Ovary (tissue), 9 donors: Measurements from ENCODE around the gene ARL5C. TPM values are rescaled to one million over a fixed set of nuclear protein-coding genes. Genes with fewer than 3 reads are reported as not detected.

Experiments used
- DNase-seq, 5 donors: peaks; one replicate each; pipeline ENCODE4 v3.0.0-alpha.2; 2019 to 2020
- H3K27ac ChIP-seq, 2 donors: fragments of 200-600 bp; one replicate each; pipeline versions ENCODE4 v1.5.1 to v1.8.0; 2019 to 2022
- H3K27me3 ChIP-seq: fragments of 200-600 bp; one replicate; pipeline ENCODE4 v1.8.0; 2022
- H3K36me3 ChIP-seq: fragments of 200-600 bp; sonication (generic); one replicate; pipeline ENCODE4 v1.5.1; 2019
- H3K4me1 ChIP-seq: one replicate; pipeline ENCODE4 v1.8.1; 2013; ENCODE audit warnings: mild to moderate bottlenecking, moderate library complexity; ENCODE audit not compliant: insufficient read depth
- H3K4me3 ChIP-seq: fragments of 200-600 bp; sonication (generic); one replicate; pipeline ENCODE4 v1.5.1; 2017
- H3K9me3 ChIP-seq, 2 donors: fragments of 200-600 bp in 1 of 2; sonication (generic) in 1 of 2; one replicate each; pipeline versions ENCODE4 v1.5.1 to v1.8.1; 2013 to 2019; ENCODE audit warnings: mild to moderate bottlenecking in 1 of 2, moderate library complexity in 1 of 2
- CTCF ChIP-seq, 3 donors: fragments of 450-650 bp in 2 of 3; fragments of 200-600 bp in 1 of 3; IDR thresholded peaks; one replicate each; pipeline versions ENCODE4 v1.5.1 to v1.8.0; 2016 to 2022; ENCODE audit warnings: antibody characterized with exemption in 3 of 3, mild to moderate bottlenecking in 1 of 3
- EP300 ChIP-seq: sonication (generic); formaldehyde crosslinking; IDR thresholded peaks from one replicate; pipeline ENCODE4 v1.6.1; 2017; ENCODE audit warnings: antibody characterized with exemption
- POLR2A ChIP-seq: fragments of 450-650 bp; IDR thresholded peaks from one replicate; pipeline ENCODE4 v1.6.1; 2017; ENCODE audit warnings: antibody characterized with exemption, mild to moderate bottlenecking, moderate library complexity
- WGBS, 3 donors: extraction: QIAGEN DNeasy Blood & Tissue Kit in 1 of 3; methylation state at CpG; one replicate each; pipeline versions ENCODE4 v1.1.5 to v1.1.7; 2013 to 2017; 5-methylcytosine and 5-hydroxymethylcytosine counted together
- intact Hi-C, 4 donors: fragments of 100-400 bp; cut with DNase I; formaldehyde crosslinking; loops; one replicate each; pipeline versions ENCODE4 v1.11.0 to v1.15.1; 2022 to 2023
- polyA plus RNA-seq, 2 donors: library from polyadenylated mRNA; stranded (reverse); fragments of 200-250 nt in 1 of 2; fragments of 350-450 nt in 1 of 2; fragmentation: Illumina TruSeq in 1 of 2; extraction: RNeasy Lipid Tissue Mini Kit (QIAGEN cat#74804) in 1 of 2; gene quantifications; one replicate each; pipeline ENCODE4 v1.2.3, GENCODE V29; 2013 to 2014
- total RNA-seq, 7 donors: library from RNA; depleted of rRNA in 2 of 7; stranded (reverse); fragments of >200 nt in 2 of 7; fragmentation: NEBNext Ultra II Directional in 3 of 7; extraction: Animal tissue kit (Norgen Biotek cat#: 25700) in 3 of 7; gene quantifications; one replicate each; pipeline versions ENCODE4 v1.1.0 to v1.2.4, GENCODE V29; 2016 to 2023
- donor health status: DM: no; HTN: no; CAD: no; lungs with moderate emphysema.
- donor health status: DM: no; HTN: no; CAD: no.
- donor health status: Bipolar disorder and iron deficiency.
- donor health status: DM: yes; HTN: yes; CAD: no.
- donor health status: DM: no; HTN: no; CAD: no.
- donor health status: DM: yes; HTN: yes; CAD: no.

Gene ARL5C
- total and polyA plus RNA-seq, 9 donors: not detected

GRCh38 chr17:39141915-39142664 lies 23.9 kb downstream of the ARL5C start:
- peak in 1 of 5 donors; percentile 51 for DNase-seq
- intact Hi-C loops: no loop called here
- no peaks in the 10 kb centered on the region for H3K9me3 ChIP-seq
- H3K4me1 ChIP-seq: no peaks in the 10 kb centered on the region
- H3K27ac ChIP-seq: no peak overlapping the region
- no peaks in the 10 kb centered on the region for H3K36me3 ChIP-seq
- H3K27me3 ChIP-seq: no peaks in the 10 kb centered on the region
- no peak overlapping the region for H3K4me3 ChIP-seq
- WGBS, 3 donors: 56 to 66% (median 59%) methylated on average over 11 of the region's 11 CpGs
- TF ChIP-seq POLR2A: no peak
- TF ChIP-seq CTCF (IDR thresholded peaks at IDR 0.05): no peak
- no peak for TF ChIP-seq EP300

GRCh38 chr17:39141294-39141693 lies 24.7 kb downstream of the ARL5C start:
- TF ChIP-seq POLR2A (no peak), EP300 (no peak), CTCF (IDR thresholded peaks at IDR 0.05) (no peak)
- no peak overlapping the region for H3K4me3 ChIP-seq
- no peaks in the 10 kb centered on the region for H3K4me1 ChIP-seq
- no peaks in the 10 kb centered on the region for H3K9me3 ChIP-seq
- H3K27me3 ChIP-seq: no peaks in the 10 kb centered on the region
- WGBS, 3 donors: 94 to 96% (median 95%) methylated on average over 5 of the region's 5 CpGs
- no peaks in the 10 kb centered on the region for H3K36me3 ChIP-seq
- no peak for DNase-seq
- intact Hi-C loops: no loop called here
- H3K27ac ChIP-seq: no peak overlapping the region

GRCh38 chr17:39139561-39139960 lies 26.4 kb downstream of the ARL5C start:
- Histone ChIP-seq H3K27ac (no peak overlapping the region), H3K9me3 (no peaks in the 10 kb centered on the region), H3K36me3 (no peaks in the 10 kb centered on the region), H3K27me3 (no peaks in the 10 kb centered on the region), H3K4me1 (no peaks in the 10 kb centered on the region), H3K4me3 (no peak overlapping the region)
- TF ChIP-seq POLR2A (no peak), CTCF (IDR thresholded peaks at IDR 0.05) (no peak), EP300 (no peak)
- WGBS, 3 donors: 88 to 97% (median 94%) methylated on average over 5 to 9 of the region's 9 CpGs
- intact Hi-C loops: no loop called here
- DNase-seq: no peak

- Histone ChIP-seq H3K27ac (no peak overlapping the region), H3K9me3 (no peaks in the 10 kb centered on the region), H3K4me1 (no peaks in the 10 kb centered on the region), H3K36me3 (no peaks in the 10 kb centered on the region), H3K27me3 (no peaks in the 10 kb centered on the region), H3K4me3 (no peak overlapping the region)
- DNase-seq: no peak
- TF ChIP-seq POLR2A (no peak), CTCF (IDR thresholded peaks at IDR 0.05) (no peak), EP300 (no peak)
- 78 to 82% (median 81%) methylated on average over 2 of the region's 2 CpGs for WGBS, 3 donors
- intact Hi-C loops: no loop called here
Measured at GRCh38 chr17:39139161-39139511, 26.8 kb downstream of the ARL5C start.
